WERI-Rb-1 (cell line): ENCODE data around the gene CHRM1.

Experiments used
- DNase-seq: peaks from one replicate; pipeline ENCODE4 v3.0.0-alpha.2; 2020
- H3K27ac ChIP-seq: fragments of 250-450 bp; sonication (Bioruptor Pico); 2 replicates; pipeline ENCODE4 v1.5.1; 2020; ENCODE audit warnings: mild to moderate bottlenecking, moderate library complexity
- H3K27me3 ChIP-seq: fragments of 250-450 bp; sonication (Bioruptor Pico); 2 replicates; pipeline ENCODE4 v1.5.1; 2021; ENCODE audit warnings: mild to moderate bottlenecking, low read depth, moderate library complexity; ENCODE audit not compliant: insufficient read depth, severe bottlenecking
- H3K36me3 ChIP-seq: fragments of 250-450 bp; sonication (Bioruptor Pico); 2 replicates; pipeline ENCODE4 v1.5.1; 2020; ENCODE audit warnings: mild to moderate bottlenecking, moderate library complexity
- H3K4me3 ChIP-seq: 2 replicates; pipeline ENCODE4 v1.5.1; 2011; ENCODE audit warnings: low read depth, mild to moderate bottlenecking, control low read depth, low read length
- H3K9me3 ChIP-seq: fragments of 250-450 bp; sonication (Bioruptor Pico); 2 replicates; pipeline ENCODE4 v1.5.1; 2021; ENCODE audit warnings: mild to moderate bottlenecking, moderate library complexity; ENCODE audit not compliant: severe bottlenecking
- CTCF ChIP-seq: IDR thresholded peaks from 2 replicates; pipeline ENCODE4 v1.5.1; 2011; ENCODE audit warnings: low read depth, mild to moderate bottlenecking, control low read depth, inconsistent platforms, low read length

The CHRM1 gene, protein sequence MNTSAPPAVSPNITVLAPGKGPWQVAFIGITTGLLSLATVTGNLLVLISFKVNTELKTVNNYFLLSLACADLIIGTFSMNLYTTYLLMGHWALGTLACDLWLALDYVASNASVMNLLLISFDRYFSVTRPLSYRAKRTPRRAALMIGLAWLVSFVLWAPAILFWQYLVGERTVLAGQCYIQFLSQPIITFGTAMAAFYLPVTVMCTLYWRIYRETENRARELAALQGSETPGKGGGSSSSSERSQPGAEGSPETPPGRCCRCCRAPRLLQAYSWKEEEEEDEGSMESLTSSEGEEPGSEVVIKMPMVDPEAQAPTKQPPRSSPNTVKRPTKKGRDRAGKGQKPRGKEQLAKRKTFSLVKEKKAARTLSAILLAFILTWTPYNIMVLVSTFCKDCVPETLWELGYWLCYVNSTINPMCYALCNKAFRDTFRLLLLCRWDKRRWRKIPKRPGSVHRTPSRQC

DNA sequence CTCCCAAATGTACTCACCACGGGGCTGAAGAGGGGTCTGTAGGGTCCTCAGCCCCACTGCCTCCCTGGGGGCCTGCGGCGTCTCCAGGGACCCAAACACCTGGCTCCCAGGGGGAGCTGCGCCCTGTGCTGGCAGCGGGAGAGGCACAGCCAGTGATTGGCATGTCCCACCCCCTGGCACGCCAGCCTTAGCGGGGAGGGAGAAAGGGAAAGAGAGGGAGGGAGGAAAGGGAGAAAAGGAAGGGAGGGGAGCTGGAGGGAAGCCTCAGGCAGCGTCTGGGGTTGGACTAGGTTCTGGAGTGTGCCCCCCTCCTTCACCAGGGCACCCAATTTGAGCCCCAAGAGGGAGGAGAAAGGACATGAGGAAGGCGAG lies at the start of gene CHRM1:
Gene CHRM1 (minus strand): TSS at position 163 of the 372 bp plus-strand sequence. CDS start 10,263 bp downstream, outside the sequence.
- no peaks in the 10 kb centered on the region for H3K27me3 ChIP-seq

DNA sequence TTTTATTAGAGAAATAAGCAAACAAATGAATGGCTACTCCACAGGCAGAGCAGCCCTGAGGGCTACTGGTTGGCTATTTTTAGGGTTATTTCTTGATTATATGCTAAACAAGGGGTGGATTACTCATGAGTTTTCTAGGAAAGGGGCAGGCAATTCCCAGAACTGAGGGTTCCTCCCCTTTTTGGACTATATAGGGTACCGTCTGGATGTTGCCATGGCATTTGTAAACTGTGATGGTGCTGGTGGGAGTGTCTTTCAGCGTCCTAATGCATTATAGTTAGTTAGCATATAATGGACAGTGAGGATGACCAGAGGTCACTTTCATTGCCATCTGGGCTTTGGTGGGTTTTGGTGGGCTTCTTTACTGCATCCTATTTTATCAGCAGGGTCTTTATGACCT lies 44.4 kb upstream of the CHRM1 start:
- no peak for TF ChIP-seq CTCF
- Histone ChIP-seq H3K27ac (no peak overlapping the region), H3K27me3 (no peaks in the 10 kb centered on the region), H3K4me3 (no peak overlapping the region), H3K9me3 (peaks cover 2% of the 10 kb centered on the region), H3K36me3 (no peaks in the 10 kb centered on the region)
- no peak for DNase-seq

More for the DNA sequence above, at the start of gene CHRM1:
- no peak for DNase-seq
- Histone ChIP-seq H3K4me3 (no peak within 1 kb of the TSS), H3K36me3 (no peaks in the 10 kb centered on the region), H3K9me3 (no peaks in the 10 kb centered on the region), H3K27ac (no peak within 1 kb of the TSS)
- TF ChIP-seq CTCF = no peak

- H3K4me3 ChIP-seq = no peak overlapping the region
- DNase-seq = no peak
- H3K27ac ChIP-seq = no peak overlapping the region
- H3K36me3 ChIP-seq = no peaks in the 10 kb centered on the region
- peaks cover 2% of the 10 kb centered on the region for H3K9me3 ChIP-seq
- no peaks in the 10 kb centered on the region for H3K27me3 ChIP-seq
- no peak for TF ChIP-seq CTCF
Observed at GRCh38 chr11:62962391-62962790, 41.2 kb upstream of the CHRM1 start.

DNA sequence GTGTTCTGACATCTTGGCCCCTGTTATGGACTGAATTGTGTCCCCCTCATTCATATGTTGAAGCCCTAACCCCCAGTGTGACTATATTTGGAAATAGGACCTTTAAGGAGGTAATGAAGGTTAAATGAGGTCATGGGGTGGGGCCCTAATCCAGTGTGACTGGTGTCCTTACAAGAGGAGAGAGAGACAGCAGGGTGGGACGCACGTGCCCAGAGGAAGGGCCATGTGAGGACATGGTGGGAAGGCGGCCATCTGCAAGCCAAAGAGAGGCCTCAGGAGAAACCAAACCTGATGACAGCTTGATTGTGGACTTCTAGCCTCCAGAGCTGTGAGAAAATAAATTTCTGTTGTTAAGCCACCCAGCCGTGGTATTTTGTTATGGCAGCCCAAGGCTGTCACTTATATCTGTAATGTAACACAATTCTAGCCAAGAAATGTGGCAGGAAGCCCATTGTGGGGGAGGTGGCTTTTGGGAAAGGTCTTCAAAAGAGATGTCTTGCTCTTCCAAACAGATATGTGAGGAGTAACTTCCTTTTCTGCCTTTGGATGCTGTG lies 39.9 kb upstream of the CHRM1 start:
- TF ChIP-seq CTCF = no peak
- Histone ChIP-seq H3K4me3 (no peak overlapping the region), H3K27ac (no peak overlapping the region), H3K36me3 (no peaks in the 10 kb centered on the region), H3K9me3 (no peaks in the 10 kb centered on the region), H3K27me3 (no peaks in the 10 kb centered on the region)
- no peak for DNase-seq

- H3K27me3 ChIP-seq = no peaks in the 10 kb centered on the region
- no peak for DNase-seq
- no peak for TF ChIP-seq CTCF
- H3K4me3 ChIP-seq = no peak overlapping the region
- H3K9me3 ChIP-seq = no peaks in the 10 kb centered on the region
- no peak overlapping the region for H3K27ac ChIP-seq
- no peaks in the 10 kb centered on the region for H3K36me3 ChIP-seq
Observed at GRCh38 chr11:62959422-62959980, 38.3 kb upstream of the CHRM1 start.
